ENCODE results near the gene RBM47.

RBM47 gene

GRCh38 chr4:40622913-40623312 lies 6.8 kb downstream of the RBM47 start:
- DNase-seq = no peak

- peak; percentile 18 for DNase-seq
Observed at GRCh38 chr4:40621592-40622512, 7.8 kb downstream of the RBM47 start.

- no peak for DNase-seq
Observed at GRCh38 chr4:40621229-40621591, 8.5 kb downstream of the RBM47 start.

GRCh38 chr4:40619600-40619999 lies 10.1 kb downstream of the RBM47 start:
- DNase-seq = no peak

GRCh38 chr4:40617872-40618271 lies 11.8 kb downstream of the RBM47 start:
- DNase-seq = no peak

- DNase-seq = no peak
Observed at GRCh38 chr4:40614031-40614430, 15.6 kb downstream of the RBM47 start.

- no peak for DNase-seq
Observed at GRCh38 chr4:40613456-40613855, 16.2 kb downstream of the RBM47 start.

GRCh38 chr4:40612831-40613230 lies 16.8 kb downstream of the RBM47 start:
- no peak for DNase-seq

GRCh38 chr4:40612283-40612682 lies 17.4 kb downstream of the RBM47 start:
- no peak for DNase-seq

GRCh38 chr4:40608628-40609027 lies 21.0 kb downstream of the RBM47 start:
- no peak for DNase-seq

GRCh38 chr4:40607221-40607620 lies 22.4 kb downstream of the RBM47 start:
- DNase-seq = no peak

GRCh38 chr4:40606239-40606767 lies 23.4 kb downstream of the RBM47 start:
- DNase-seq = no peak

- DNase-seq = no peak
Observed at GRCh38 chr4:40603281-40603680, 26.4 kb downstream of the RBM47 start.

GRCh38 chr4:40601641-40602040 lies 28.0 kb downstream of the RBM47 start:
- DNase-seq = no peak

- DNase-seq = no peak
Observed at GRCh38 chr4:40600850-40601249, 28.8 kb downstream of the RBM47 start.

- no peak for DNase-seq
Observed at GRCh38 chr4:40599431-40599830, 30.2 kb downstream of the RBM47 start.

GRCh38 chr4:40596522-40596921 lies 33.1 kb downstream of the RBM47 start:
- no peak for DNase-seq

- no peak for DNase-seq
Observed at GRCh38 chr4:40595981-40596380, 33.7 kb downstream of the RBM47 start.

GRCh38 chr4:40594261-40595178 lies 35.1 kb downstream of the RBM47 start:
- no peak for DNase-seq

- no peak for DNase-seq
Observed at GRCh38 chr4:40592034-40592433, 37.6 kb downstream of the RBM47 start.

GRCh38 chr4:40587826-40588225 lies 41.8 kb downstream of the RBM47 start:
- no peak for DNase-seq

- no peak for DNase-seq
Observed at GRCh38 chr4:40587351-40587750, 42.3 kb downstream of the RBM47 start.

GRCh38 chr4:40586729-40587128 lies 42.9 kb downstream of the RBM47 start:
- no peak for DNase-seq

GRCh38 chr4:40586034-40586433 lies 43.6 kb downstream of the RBM47 start:
- no peak for DNase-seq
